IMR-90 (cell line): Measurements from ENCODE around the gene GABBR2. TPM values are rescaled to one million over a fixed set of nuclear protein-coding genes. Genes with fewer than 3 reads are reported as not detected.

Experiments
- ATAC-seq: fragments of 200-7000 bp; cut with Tn5 transposase; 2 replicates; pipeline ENCODE4 v1.9.1; 2020; ENCODE audit warnings: low read depth, mild to moderate bottlenecking, moderate library complexity
- BruUV-seq: library from RNA; stranded (reverse); fragments of 400-500 nt; replicated peaks from 2 replicates; lab custom pipeline; 2021; lab: Mats Ljungman, UMichigan
- CTCF ChIA-PET: fragments of 300-600 bp; formaldehyde crosslinking; extraction: SDS; loops from one replicate; lab custom pipeline; 2021; ENCODE audit warnings: antibody characterized with exemption; lab: Yijun Ruan, JAX
- POLR2A ChIA-PET: fragments of 300-600 bp; sonication (Branson Sonifier 250); formaldehyde crosslinking; loops from one replicate; lab custom pipeline; 2022; ENCODE audit warnings: antibody characterized with exemption; ENCODE audit not compliant: unreplicated experiment; lab: Charles Lee
- DNase-seq: peaks from one replicate; pipeline ENCODE4 v3.0.0; 2013
- H2AFZ ChIP-seq: replicated peaks from 2 replicates; pipeline ENCODE3; 2013; ENCODE audit warnings: low read length, mild to moderate bottlenecking; ENCODE audit not compliant: poor library complexity
- H2AK5ac ChIP-seq: 2 replicates; pipeline ENCODE4 v1.6.1; 2013; ENCODE audit warnings: low read depth, low read length, inconsistent platforms
- H2AK9ac ChIP-seq: replicated peaks from 2 replicates; pipeline ENCODE3; 2013; ENCODE audit warnings: mild to moderate bottlenecking, low read depth, low read length, moderate library complexity; ENCODE audit not compliant: poor library complexity
- H2BK120ac ChIP-seq: 2 replicates; pipeline ENCODE4 v1.6.1; 2013; ENCODE audit warnings: low read depth, low read length, inconsistent platforms
- H2BK15ac ChIP-seq: 3 replicates; pipeline ENCODE4 v1.6.1; 2013; ENCODE audit warnings: low read depth, low read length, inconsistent platforms
- H2BK20ac ChIP-seq: 2 replicates; pipeline ENCODE4 v1.6.1; 2013; ENCODE audit warnings: low read depth, mild to moderate bottlenecking, inconsistent platforms, low read length, moderate library complexity
- H2BK5ac ChIP-seq: 2 replicates; pipeline ENCODE4 v1.6.1; 2013; ENCODE audit warnings: mild to moderate bottlenecking, low read depth, low read length, inconsistent platforms; ENCODE audit not compliant: poor library complexity, severe bottlenecking
- H3K14ac ChIP-seq: replicated peaks from 2 replicates; pipeline ENCODE4 v1.6.1; 2013; ENCODE audit warnings: low read depth, low read length, inconsistent platforms
- H3K18ac ChIP-seq: 2 replicates; pipeline ENCODE4 v1.6.1; 2013; ENCODE audit warnings: low read depth, low read length, control low read depth
- H3K23ac ChIP-seq: 2 replicates; pipeline ENCODE4 v1.6.1; 2013; ENCODE audit warnings: low read depth, low read length, inconsistent platforms
- H3K27ac ChIP-seq: 2 replicates; pipeline ENCODE4 v1.5.1; 2013; ENCODE audit warnings: mild to moderate bottlenecking, control low read depth, low read length; ENCODE audit not compliant: insufficient read depth
- H3K27me3 ChIP-seq: 2 replicates; pipeline ENCODE4 v1.6.1; 2013; ENCODE audit warnings: low read length; ENCODE audit not compliant: control insufficient read depth, insufficient read depth
- H3K36me3 ChIP-seq: 2 replicates; pipeline ENCODE4 v1.6.1; 2013; ENCODE audit warnings: low read length, mixed read lengths; ENCODE audit not compliant: control insufficient read depth, insufficient read depth
- H3K4ac ChIP-seq: 2 replicates; pipeline ENCODE4 v1.6.1; 2013; ENCODE audit warnings: low read depth, low read length, inconsistent platforms
- H3K4me1 ChIP-seq: 2 replicates; pipeline ENCODE4 v1.6.1; 2013; ENCODE audit warnings: low read length, mixed read lengths; ENCODE audit not compliant: control insufficient read depth, insufficient read depth
- H3K4me2 ChIP-seq: 2 replicates; pipeline ENCODE4 v1.6.1; 2013; ENCODE audit warnings: low read depth, mild to moderate bottlenecking, control low read depth, low read length, moderate library complexity
- H3K4me3 ChIP-seq: 2 replicates; pipeline ENCODE4 v1.5.1; 2013; ENCODE audit warnings: low read depth, mild to moderate bottlenecking, control low read depth, low read length, moderate library complexity; ENCODE audit not compliant: insufficient read depth
- H3K56ac ChIP-seq: 2 replicates; pipeline ENCODE4 v1.6.1; 2013; ENCODE audit warnings: low read length, inconsistent platforms; ENCODE audit not compliant: insufficient read depth; ENCODE audit errors: extremely low read depth
- H3K79me1 ChIP-seq, 2 experiments: 2 replicates each; pipeline ENCODE4 v1.6.1; 2013; ENCODE audit warnings: low read length in 2 of 2, inconsistent platforms in 1 of 2, low read depth in 1 of 2
- H3K9ac ChIP-seq: 2 replicates; pipeline ENCODE4 v1.6.1; 2013; ENCODE audit warnings: low read depth, low read length, control low read depth
- H3K9me1 ChIP-seq: 2 replicates; pipeline ENCODE4 v1.6.1; 2013; ENCODE audit warnings: low read length, inconsistent platforms; ENCODE audit not compliant: insufficient read depth
- H3K9me3 ChIP-seq: 2 replicates; pipeline ENCODE4 v1.6.1; 2013; ENCODE audit warnings: low read length; ENCODE audit not compliant: control insufficient read depth, insufficient read depth
- H4K20me1 ChIP-seq: 2 replicates; pipeline ENCODE4 v1.6.1; 2013; ENCODE audit warnings: low read length, inconsistent platforms; ENCODE audit not compliant: insufficient read depth
- H4K5ac ChIP-seq: 2 replicates; pipeline ENCODE4 v1.6.1; 2013; ENCODE audit warnings: mild to moderate bottlenecking, low read depth, low read length, control low read depth
- H4K8ac ChIP-seq, 2 experiments: 2 replicates each; pipeline ENCODE4 v1.6.1; 2013; ENCODE audit warnings: low read depth in 2 of 2, low read length in 2 of 2, control low read depth in 1 of 2, inconsistent platforms in 1 of 2
- H4K91ac ChIP-seq: 2 replicates; pipeline ENCODE4 v1.6.1; 2013; ENCODE audit warnings: low read depth, low read length, inconsistent platforms; ENCODE audit not compliant: insufficient read depth
- CEBPB ChIP-seq: IDR thresholded peaks from 2 replicates; pipeline ENCODE4 v1.6.1; 2012; ENCODE audit warnings: low read depth, low read length, improper control_type of control experiment
- FOS ChIP-seq: fragments of 150-350 bp; IDR thresholded peaks from 2 replicates; pipeline ENCODE4 v1.6.1; 2016; ENCODE audit warnings: low read depth, low read length
- MAFK ChIP-seq: IDR thresholded peaks from 2 replicates; pipeline ENCODE4 v1.6.1; 2012; ENCODE audit warnings: low read depth, low read length, improper control_type of control experiment
- MAZ ChIP-seq: IDR thresholded peaks from 2 replicates; pipeline ENCODE4 v1.6.1; 2012; ENCODE audit warnings: low read depth, mild to moderate bottlenecking, low read length, improper control_type of control experiment, moderate library complexity, borderline replicate concordance
- RAD21 ChIP-seq: IDR thresholded peaks from 2 replicates; pipeline ENCODE4 v1.6.1; 2012; ENCODE audit warnings: low read length, improper control_type of control experiment
- RCOR1 ChIP-seq: IDR thresholded peaks from 2 replicates; pipeline ENCODE4 v1.6.1; 2012; ENCODE audit warnings: mild to moderate bottlenecking, low read length, improper control_type of control experiment; ENCODE audit not compliant: insufficient replicate concordance
- RFX5 ChIP-seq: IDR thresholded peaks from 2 replicates; pipeline ENCODE4 v1.8.0; 2012; ENCODE audit warnings: low read depth, mild to moderate bottlenecking, low read length, moderate library complexity
- SMC3 ChIP-seq: fragments of 150-350 bp; IDR thresholded peaks from 2 replicates; pipeline ENCODE4 v1.6.1; 2016; ENCODE audit warnings: low read depth, mild to moderate bottlenecking, antibody characterized with exemption, low read length, moderate library complexity
- WGBS, 2 experiments: methylation state at CpG; one replicate each; pipeline versions ENCODE4 v1.1.5 to v1.1.7; 2013; ENCODE audit warnings: missing lambda C conversion rate in 2 of 2; ENCODE audit not compliant: insufficient read length in 1 of 2; ENCODE audit errors: extremely low coverage in 2 of 2; 5-methylcytosine and 5-hydroxymethylcytosine counted together
- dilution Hi-C: fragments of 300-500 bp; cut with HindIII; formaldehyde crosslinking; loops from one replicate; pipeline ENCODE4 v1.14.3; 2018; ENCODE audit warnings: low sequenced_read_pairs; ENCODE audit not compliant: unreplicated experiment
- in situ Hi-C: fragments of 300-500 bp; cut with MboI; formaldehyde crosslinking; loops from 3 replicates; pipeline ENCODE4 v1.14.3; 2019; ENCODE audit warnings: low sequenced_read_pairs, inconsistent platforms, mixed read lengths
- intact Hi-C: fragments of 100-400 bp; cut with micrococcal nuclease; formaldehyde crosslinking; loops from 2 replicates; pipeline ENCODE4 v1.10.0; 2022
- polyA plus RNA-seq, 3 experiments: library from polyadenylated mRNA; depleted of rRNA; stranded (reverse); fragments of >200 nt; gene quantifications; 2 replicates each; pipeline ENCODE4 v1.2.3, GENCODE V29; 2012; ENCODE audit warnings: low replicate concordance in 1 of 3
- total RNA-seq: library from RNA; depleted of rRNA; stranded (reverse); fragments of >200 nt; gene quantifications from 2 replicates; pipeline ENCODE4 v1.2.3, GENCODE V29; 2012
- TF ChIP-seq, protein P1 (sequence below): conservative IDR thresholded peaks from 2 replicates; pipeline ENCODE4 v1.5.1; 2012; ENCODE audit warnings: mild to moderate bottlenecking, low read depth, low read length, improper control_type of control experiment
- TF ChIP-seq, protein P2 (sequence below): fragments of 150-350 bp; IDR thresholded peaks from 2 replicates; pipeline ENCODE4 v1.6.1; 2016; ENCODE audit warnings: low read depth, mild to moderate bottlenecking, low read length, moderate library complexity, borderline replicate concordance
- TF ChIP-seq, protein P3 (sequence below): fragments of 150-350 bp; IDR thresholded peaks from 2 replicates; pipeline ENCODE4 v1.6.1; 2017; ENCODE audit warnings: mild to moderate bottlenecking, antibody characterized with exemption, low read length, low read depth

The GABBR2 gene
- total and polyA plus RNA-seq, 2 of the 4 experiments (the other 2 are of a cell fraction) = 14.2 to 20.3 TPM

DNA sequence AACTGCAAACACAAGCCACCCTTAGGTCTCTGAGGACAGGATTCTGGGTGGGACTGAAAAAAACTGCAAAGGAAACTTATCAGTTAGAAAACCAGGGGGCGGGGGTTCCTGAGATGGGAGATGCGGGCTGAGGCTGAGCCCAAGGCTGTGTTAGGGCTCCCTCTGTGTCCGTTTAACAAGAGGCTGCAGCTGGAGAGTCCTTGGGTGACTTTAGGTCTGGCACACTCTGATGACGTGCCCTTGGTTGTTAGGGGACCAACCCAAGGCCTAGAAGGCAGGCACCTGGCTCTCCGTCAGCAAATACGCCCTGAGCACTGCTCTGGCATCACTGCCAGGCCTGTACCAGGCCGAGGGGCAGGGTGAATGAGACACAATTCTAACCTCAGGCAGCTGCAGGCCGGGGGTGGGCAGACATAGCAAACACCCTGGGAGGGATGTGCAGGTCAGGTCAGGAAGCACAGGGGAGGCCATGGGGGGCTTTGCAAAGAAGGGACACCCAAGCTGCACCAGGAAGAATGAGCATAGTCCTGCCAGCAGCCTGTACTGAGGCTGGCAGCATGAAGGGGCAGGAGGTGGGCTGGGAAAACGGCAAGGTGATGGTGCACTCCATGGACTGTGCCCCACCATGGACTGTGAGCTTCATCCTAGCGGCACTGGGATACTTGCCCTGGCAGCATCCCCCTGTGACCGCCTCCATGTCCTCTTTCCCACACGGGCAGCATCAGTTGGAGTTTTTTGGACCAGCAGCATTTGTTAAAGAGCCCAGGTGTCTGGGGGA is 137.9 kb downstream of the GABBR2 start:
- ChIA-PET POLR2A (no interaction called here), CTCF (no interaction called here)
- Histone ChIP-seq H2AK5ac (no peak overlapping the region), H3K79me1 (peaks cover 0 to 9% of the 10 kb centered on the region in 2 experiments; a peak in 2 of 4 replicates), H2AFZ (no peak overlapping the region), H2BK20ac (no peak overlapping the region), H2BK15ac (no peak overlapping the region), H2BK120ac (no peak overlapping the region), H3K14ac (no peak overlapping the region), H3K9me1 (peaks cover 7% of the 10 kb centered on the region), H2BK5ac (no peak overlapping the region), H2AK9ac (no peak overlapping the region), H3K4ac (no peak overlapping the region), H3K4me2 (no peak overlapping the region), H4K20me1 (no peaks in the 10 kb centered on the region), H3K27me3 (no peaks in the 10 kb centered on the region; the same call in 1 of the 2 replicates), H3K56ac (no peak overlapping the region), H3K36me3 (no peaks in the 10 kb centered on the region), H3K27ac (no peak overlapping the region), H3K9me3 (no peaks in the 10 kb centered on the region), H3K23ac (no peak overlapping the region), H3K18ac (no peak overlapping the region), H3K4me3 (no peak overlapping the region), H3K4me1 (peaks cover 10% of the 10 kb centered on the region), H4K5ac (no peak overlapping the region), H3K9ac (no peak overlapping the region), H4K8ac (no peak overlapping the region), H4K91ac (no peak overlapping the region)
- dilution Hi-C loops (no loop called here), intact Hi-C loops (loop anchor here (10.0 kb wide), 1 partner anchor 134 kb away; the partner anchor contains the start of gene GABBR2), in situ Hi-C loops (no loop called here)
- WGBS, 2 experiments = 80% methylated on average over 5 of the region's 12 CpGs; no CpG with 5 or more reads in 1 of the 2 experiments
- BruUV-seq = no TSS peak
- no peak for TF ChIP-seq RCOR1
- TF ChIP-seq, protein P1, sequence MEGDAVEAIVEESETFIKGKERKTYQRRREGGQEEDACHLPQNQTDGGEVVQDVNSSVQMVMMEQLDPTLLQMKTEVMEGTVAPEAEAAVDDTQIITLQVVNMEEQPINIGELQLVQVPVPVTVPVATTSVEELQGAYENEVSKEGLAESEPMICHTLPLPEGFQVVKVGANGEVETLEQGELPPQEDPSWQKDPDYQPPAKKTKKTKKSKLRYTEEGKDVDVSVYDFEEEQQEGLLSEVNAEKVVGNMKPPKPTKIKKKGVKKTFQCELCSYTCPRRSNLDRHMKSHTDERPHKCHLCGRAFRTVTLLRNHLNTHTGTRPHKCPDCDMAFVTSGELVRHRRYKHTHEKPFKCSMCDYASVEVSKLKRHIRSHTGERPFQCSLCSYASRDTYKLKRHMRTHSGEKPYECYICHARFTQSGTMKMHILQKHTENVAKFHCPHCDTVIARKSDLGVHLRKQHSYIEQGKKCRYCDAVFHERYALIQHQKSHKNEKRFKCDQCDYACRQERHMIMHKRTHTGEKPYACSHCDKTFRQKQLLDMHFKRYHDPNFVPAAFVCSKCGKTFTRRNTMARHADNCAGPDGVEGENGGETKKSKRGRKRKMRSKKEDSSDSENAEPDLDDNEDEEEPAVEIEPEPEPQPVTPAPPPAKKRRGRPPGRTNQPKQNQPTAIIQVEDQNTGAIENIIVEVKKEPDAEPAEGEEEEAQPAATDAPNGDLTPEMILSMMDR = no peak
- TF ChIP-seq, protein P2, sequence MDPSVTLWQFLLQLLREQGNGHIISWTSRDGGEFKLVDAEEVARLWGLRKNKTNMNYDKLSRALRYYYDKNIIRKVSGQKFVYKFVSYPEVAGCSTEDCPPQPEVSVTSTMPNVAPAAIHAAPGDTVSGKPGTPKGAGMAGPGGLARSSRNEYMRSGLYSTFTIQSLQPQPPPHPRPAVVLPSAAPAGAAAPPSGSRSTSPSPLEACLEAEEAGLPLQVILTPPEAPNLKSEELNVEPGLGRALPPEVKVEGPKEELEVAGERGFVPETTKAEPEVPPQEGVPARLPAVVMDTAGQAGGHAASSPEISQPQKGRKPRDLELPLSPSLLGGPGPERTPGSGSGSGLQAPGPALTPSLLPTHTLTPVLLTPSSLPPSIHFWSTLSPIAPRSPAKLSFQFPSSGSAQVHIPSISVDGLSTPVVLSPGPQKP = no peak
- TF ChIP-seq MAZ = no peak
- TF ChIP-seq SMC3 = no peak
- TF ChIP-seq CEBPB = no peak
- no peak for TF ChIP-seq MAFK
- TF ChIP-seq RFX5 = no peak
- TF ChIP-seq, protein P3, sequence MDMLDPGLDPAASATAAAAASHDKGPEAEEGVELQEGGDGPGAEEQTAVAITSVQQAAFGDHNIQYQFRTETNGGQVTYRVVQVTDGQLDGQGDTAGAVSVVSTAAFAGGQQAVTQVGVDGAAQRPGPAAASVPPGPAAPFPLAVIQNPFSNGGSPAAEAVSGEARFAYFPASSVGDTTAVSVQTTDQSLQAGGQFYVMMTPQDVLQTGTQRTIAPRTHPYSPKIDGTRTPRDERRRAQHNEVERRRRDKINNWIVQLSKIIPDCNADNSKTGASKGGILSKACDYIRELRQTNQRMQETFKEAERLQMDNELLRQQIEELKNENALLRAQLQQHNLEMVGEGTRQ = no peak
- TF ChIP-seq FOS = no peak
- TF ChIP-seq RAD21 = no peak
- no peak for DNase-seq
- no peak for ATAC-seq
